C4-2B (cell line): Measurements from ENCODE around the gene SLMAP.

Source experiments
- CTCF ChIP-seq: fragments of 450-650 bp; conservative IDR thresholded peaks from 2 replicates; pipeline ENCODE4 v1.5.1; 2017; ENCODE audit warnings: mild to moderate bottlenecking
- ZFX ChIP-seq: fragments of 450-650 bp; IDR thresholded peaks from 2 replicates; pipeline ENCODE4 v1.6.1; 2017

GRCh38 chr3:57973715-57974477 lies 217.8 kb downstream of the SLMAP start:
- TF ChIP-seq CTCF (no peak), ZFX (no peak)
